Adipocyte (in vitro differentiated cells): Measurements from ENCODE around the gene CGNL1.

Experiments
- DNase-seq: peaks from one replicate; pipeline ENCODE4 v3.0.0-alpha.2; 2015; ENCODE audit warnings: low read depth
- H3K27me3 ChIP-seq: replicated peaks from 2 replicates; pipeline ENCODE4 v1.7.0; 2013; ENCODE audit warnings: mild to moderate bottlenecking, low read length, moderate library complexity; ENCODE audit not compliant: control insufficient read depth, insufficient read depth
- H3K36me3 ChIP-seq: 2 replicates; pipeline ENCODE4 v1.7.0; 2013; ENCODE audit warnings: low read length, mild to moderate bottlenecking, moderate library complexity; ENCODE audit not compliant: control insufficient read depth, insufficient read depth, severe bottlenecking
- H3K4me1 ChIP-seq: 2 replicates; pipeline ENCODE4 v1.7.0; 2013; ENCODE audit warnings: mild to moderate bottlenecking, low read length, moderate library complexity; ENCODE audit not compliant: control insufficient read depth, insufficient read depth
- H3K4me3 ChIP-seq: 2 replicates; pipeline ENCODE4 v1.7.0; 2013; ENCODE audit warnings: mild to moderate bottlenecking, low read length, moderate library complexity
- H3K9ac ChIP-seq: 2 replicates; pipeline ENCODE4 v1.7.0; 2013; ENCODE audit warnings: mild to moderate bottlenecking, low read length, moderate library complexity
- H3K9me3 ChIP-seq: 2 replicates; pipeline ENCODE4 v1.7.0; 2013; ENCODE audit warnings: mild to moderate bottlenecking, low read length, moderate library complexity; ENCODE audit not compliant: control insufficient read depth

The CGNL1 gene

DNA sequence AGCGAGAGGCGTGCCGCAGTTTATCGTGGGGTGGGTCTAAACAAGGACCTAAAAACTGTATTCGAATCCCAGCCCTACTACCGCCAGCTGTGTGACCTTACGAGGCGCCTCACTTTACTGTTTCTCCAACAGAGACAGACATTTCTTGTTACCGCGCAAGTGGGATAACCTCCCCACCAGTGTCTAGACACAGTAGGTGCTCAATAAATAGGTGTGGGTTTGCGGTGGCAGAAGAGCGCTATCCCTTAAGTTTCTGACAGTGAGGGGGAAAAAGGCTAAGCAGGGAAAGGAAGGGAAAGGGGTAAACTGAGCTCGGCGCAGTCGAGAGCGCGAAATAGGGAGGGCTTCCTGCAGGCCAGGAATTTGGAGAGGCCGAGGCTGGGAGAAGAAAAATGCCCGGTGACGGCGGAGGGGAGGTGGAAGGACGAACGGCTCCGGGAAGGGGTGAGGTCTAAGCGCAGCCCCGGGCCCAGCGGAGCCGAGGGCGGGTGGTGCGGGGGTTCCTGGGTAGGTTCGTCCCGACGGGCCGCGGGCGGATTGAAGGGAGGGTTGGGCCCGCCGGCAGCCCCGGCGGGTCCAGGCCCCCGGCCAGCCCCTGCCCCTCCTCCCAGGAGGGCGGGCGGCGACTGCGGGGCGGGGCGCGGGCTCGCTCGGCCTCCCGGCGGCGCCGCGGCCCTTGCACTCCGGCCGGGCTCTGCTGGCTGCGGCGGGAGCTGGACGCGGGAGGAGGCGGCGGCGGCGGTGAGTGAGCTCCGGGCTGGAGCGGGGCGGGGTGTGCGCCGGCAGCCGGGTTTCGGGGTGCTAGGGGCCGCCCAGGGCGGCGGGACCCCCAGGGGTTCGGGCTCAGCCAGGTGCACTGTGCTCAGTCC lies at the start of gene CGNL1:
Gene CGNL1, plus strand, starts transcription at position 679 of the 869 bp plus-strand sequence. CDS start 61,495 bp downstream, outside the sequence.
- Histone ChIP-seq H3K4me1 (peaks cover 10% of the 10 kb centered on the region), H3K4me3 (peak within 1 kb of the TSS; percentile 78), H3K36me3 (no peaks in the 10 kb centered on the region), H3K27me3 (peaks cover 63% of the 10 kb centered on the region), H3K9me3 (no peaks in the 10 kb centered on the region), H3K9ac (no peak within 1 kb of the TSS)
- DNase-seq, result peak; percentile 67

GRCh38 chr15:57327985-57328471 lies 48.3 kb upstream of the CGNL1 start:
- Histone ChIP-seq H3K4me1 (peaks cover 6% of the 10 kb centered on the region), H3K9me3 (no peaks in the 10 kb centered on the region), H3K36me3 (no peaks in the 10 kb centered on the region), H3K9ac (no peak overlapping the region), H3K27me3 (peaks cover 12% of the 10 kb centered on the region), H3K4me3 (peak overlapping the region; percentile 28)
- peak; percentile 86 for DNase-seq

GRCh38 chr15:57328479-57328878 lies 47.8 kb upstream of the CGNL1 start:
- Histone ChIP-seq H3K36me3 (no peaks in the 10 kb centered on the region), H3K27me3 (peaks cover 12% of the 10 kb centered on the region), H3K4me3 (peak overlapping the region; percentile 28), H3K4me1 (peaks cover 6% of the 10 kb centered on the region), H3K9ac (no peak overlapping the region), H3K9me3 (no peaks in the 10 kb centered on the region)
- DNase-seq, result no peak

GRCh38 chr15:57328897-57329296 lies 47.4 kb upstream of the CGNL1 start:
- H3K27me3 ChIP-seq, result peaks cover 12% of the 10 kb centered on the region
- no peak for DNase-seq
- no peaks in the 10 kb centered on the region for H3K9me3 ChIP-seq
- H3K4me1 ChIP-seq, result peaks cover 6% of the 10 kb centered on the region
- H3K36me3 ChIP-seq, result no peaks in the 10 kb centered on the region
- no peak overlapping the region for H3K9ac ChIP-seq
- H3K4me3 ChIP-seq, result peak overlapping the region; percentile 28

DNA sequence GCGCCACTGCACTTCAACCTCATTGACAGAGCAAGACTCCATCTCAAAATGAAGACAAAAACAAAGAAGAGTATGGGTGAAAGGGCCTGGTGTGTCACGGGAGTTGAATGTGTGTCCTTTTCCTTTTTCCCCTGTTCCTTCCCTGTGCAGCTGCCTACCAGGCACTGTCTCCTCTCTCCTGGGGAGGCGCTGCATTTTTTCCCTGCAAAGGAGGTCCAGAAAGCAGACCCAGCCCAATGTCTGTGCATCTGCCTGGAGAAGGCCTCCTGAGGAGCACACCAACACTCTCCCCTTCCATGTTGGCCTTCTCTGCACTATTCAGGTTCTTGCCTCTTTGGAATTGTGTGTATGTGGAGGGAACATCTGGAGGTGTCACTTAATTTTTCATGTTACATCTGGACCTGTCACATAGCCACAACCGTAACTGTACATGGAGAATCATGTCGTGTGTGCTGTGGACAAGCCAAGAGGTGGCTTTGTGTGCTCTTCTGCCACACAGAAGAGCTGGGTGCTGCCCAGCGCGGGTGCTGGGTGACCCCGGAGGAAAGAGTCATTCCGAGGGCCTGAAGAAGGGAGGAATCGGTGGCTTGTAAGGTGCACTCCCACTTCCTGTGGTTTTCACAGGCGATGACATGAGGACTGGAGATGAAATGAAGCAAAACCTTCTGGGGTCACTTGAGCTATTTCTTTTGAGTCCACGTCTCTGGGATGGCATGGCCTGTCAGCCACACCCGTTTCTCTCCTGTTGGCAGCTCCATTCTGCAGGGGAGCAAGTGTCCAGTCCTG lies 46.5 kb upstream of the CGNL1 start:
- Histone ChIP-seq H3K9me3 (no peaks in the 10 kb centered on the region), H3K4me3 (no peak overlapping the region), H3K4me1 (peaks cover 6% of the 10 kb centered on the region), H3K36me3 (no peaks in the 10 kb centered on the region), H3K27me3 (peaks cover 12% of the 10 kb centered on the region), H3K9ac (no peak overlapping the region)
- DNase-seq, result no peak

GRCh38 chr15:57330619-57331340 lies 45.5 kb upstream of the CGNL1 start:
- DNase-seq, result no peak
- H3K4me1 ChIP-seq, result peaks cover 6% of the 10 kb centered on the region
- peaks cover 12% of the 10 kb centered on the region for H3K27me3 ChIP-seq
- no peak overlapping the region for H3K4me3 ChIP-seq
- no peak overlapping the region for H3K9ac ChIP-seq
- H3K36me3 ChIP-seq, result no peaks in the 10 kb centered on the region
- H3K9me3 ChIP-seq, result no peaks in the 10 kb centered on the region

- Histone ChIP-seq H3K4me3 (no peak overlapping the region), H3K36me3 (no peaks in the 10 kb centered on the region), H3K4me1 (peaks cover 6% of the 10 kb centered on the region), H3K27me3 (peaks cover 12% of the 10 kb centered on the region), H3K9me3 (no peaks in the 10 kb centered on the region), H3K9ac (no peak overlapping the region)
- no peak for DNase-seq
These were observed 44.0 kb upstream of the CGNL1 start for GRCh38 chr15:57332326-57332725.

DNA sequence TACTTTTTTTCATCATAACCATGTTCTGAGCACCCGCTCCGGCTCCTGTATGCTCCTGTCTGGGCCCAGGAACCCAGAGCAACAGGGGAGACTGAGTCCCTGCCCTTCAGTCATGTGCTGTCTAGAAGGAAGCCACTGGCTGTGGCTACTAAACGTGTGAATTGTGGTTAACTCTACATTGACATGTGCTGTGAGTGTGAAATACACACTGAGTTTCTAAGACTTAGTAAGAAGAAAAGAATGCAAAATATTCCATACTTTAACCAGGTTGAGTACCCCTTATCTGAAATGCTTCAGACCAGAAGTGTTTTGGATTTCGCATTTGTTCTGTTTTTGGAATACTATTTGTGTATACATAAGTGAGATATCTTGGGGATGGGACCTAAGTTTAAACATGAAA lies 42.8 kb upstream of the CGNL1 start:
- Histone ChIP-seq H3K9ac (no peak overlapping the region), H3K36me3 (no peaks in the 10 kb centered on the region), H3K9me3 (no peaks in the 10 kb centered on the region), H3K4me1 (peaks cover 2% of the 10 kb centered on the region), H3K27me3 (peaks cover 12% of the 10 kb centered on the region), H3K4me3 (no peak overlapping the region)
- no peak for DNase-seq

GRCh38 chr15:57334257-57334656 lies 42.0 kb upstream of the CGNL1 start:
- no peak overlapping the region for H3K4me3 ChIP-seq
- H3K27me3 ChIP-seq, result peaks cover 12% of the 10 kb centered on the region
- H3K9ac ChIP-seq, result no peak overlapping the region
- H3K4me1 ChIP-seq, result no peaks in the 10 kb centered on the region
- DNase-seq, result no peak
- no peaks in the 10 kb centered on the region for H3K9me3 ChIP-seq
- H3K36me3 ChIP-seq, result no peaks in the 10 kb centered on the region

DNA sequence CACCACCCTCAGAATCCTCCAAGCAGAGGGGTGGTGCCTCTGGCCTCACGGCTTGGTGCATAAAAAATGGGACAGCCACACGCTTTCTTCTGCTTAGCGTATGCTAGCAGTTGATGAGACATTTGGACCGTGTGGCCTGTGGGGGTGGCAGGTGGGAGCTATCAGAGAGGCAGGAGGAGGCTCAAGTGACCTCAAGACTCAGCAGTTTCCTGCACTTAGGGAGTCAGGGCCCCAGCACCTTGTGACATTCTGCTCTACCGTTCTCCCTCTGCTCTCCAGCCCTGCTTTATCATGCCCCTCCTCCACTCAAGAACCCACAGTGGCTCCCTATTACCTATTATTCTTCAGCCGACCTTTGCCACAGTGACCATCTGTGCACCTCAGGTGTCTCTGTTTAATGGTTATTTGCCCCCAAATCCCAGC lies 41.0 kb upstream of the CGNL1 start:
- Histone ChIP-seq H3K4me1 (no peaks in the 10 kb centered on the region), H3K27me3 (peaks cover 12% of the 10 kb centered on the region), H3K9ac (no peak overlapping the region), H3K4me3 (no peak overlapping the region), H3K9me3 (no peaks in the 10 kb centered on the region), H3K36me3 (no peaks in the 10 kb centered on the region)
- no peak for DNase-seq

- H3K9ac ChIP-seq, result no peak overlapping the region
- DNase-seq, result no peak
These were observed 40.6 kb upstream of the CGNL1 start for GRCh38 chr15:57335719-57336118.

More at GRCh38 chr15:57335719-57336118, 40.6 kb upstream of the CGNL1 start:
- Histone ChIP-seq H3K4me3 (no peak overlapping the region), H3K4me1 (no peaks in the 10 kb centered on the region), H3K36me3 (no peaks in the 10 kb centered on the region), H3K27me3 (peaks cover 12% of the 10 kb centered on the region), H3K9me3 (no peaks in the 10 kb centered on the region)
